H4 (cell line): Measurements from ENCODE around the gene NECTIN1. TPM values are rescaled to one million over a fixed set of nuclear protein-coding genes. Genes with fewer than 3 reads are reported as not detected.
"Not testable (repeated sequence)": the region's sequence is repeated elsewhere in the genome, so short reads cannot be mapped to it uniquely, and the experiment has no call there.

Source experiments
- DNase-seq: peaks from one replicate; pipeline ENCODE4 v3.0.0-alpha.2; 2015; ENCODE audit warnings: low spot score
- total RNA-seq: library from RNA; depleted of rRNA; stranded (reverse); fragments of >200 nt; shearing (Covaris generic); gene quantifications from 2 replicates; pipeline ENCODE4 v1.2.3, GENCODE V29; 2014

Gene NECTIN1
- total RNA-seq, 1 experiment from 2014 or later, result 6.6 TPM

DNA sequence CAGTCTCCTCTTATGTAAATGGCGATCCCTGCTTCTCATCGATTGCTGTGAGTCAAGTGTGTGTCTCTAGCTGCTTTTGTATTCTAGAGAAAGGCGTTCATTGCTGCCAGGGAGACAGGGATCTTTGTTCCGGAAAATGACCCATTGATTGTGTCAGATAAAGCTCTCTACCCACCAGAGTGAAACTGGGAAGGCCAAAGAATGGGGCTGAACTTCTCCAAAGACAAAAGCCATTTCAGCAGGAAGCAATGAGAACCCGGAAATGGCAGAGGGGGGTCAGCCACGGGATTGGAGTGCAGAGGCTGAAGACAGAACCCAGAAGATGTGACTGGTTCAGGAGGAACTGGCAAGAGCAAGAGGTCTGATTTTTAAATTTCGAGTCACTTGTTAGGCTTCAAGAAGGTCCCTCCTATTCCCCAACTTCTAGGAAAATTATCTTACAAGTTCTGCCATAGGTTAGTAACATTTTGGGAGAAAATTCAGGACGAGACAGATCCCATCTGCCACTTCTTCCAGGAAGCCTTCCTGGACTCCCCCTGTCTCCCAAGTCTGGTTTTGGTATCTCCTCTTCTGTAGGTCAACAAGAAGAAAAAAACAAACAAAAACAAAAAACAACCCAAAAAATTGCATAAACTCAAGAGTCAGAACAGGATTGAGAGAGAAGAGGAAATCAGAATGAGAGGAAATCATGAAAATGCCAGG lies 110.6 kb downstream of the NECTIN1 start:
- no peak for DNase-seq

GRCh38 chr11:119617340-119617713 lies 111.7 kb downstream of the NECTIN1 start:
- DNase-seq, result no peak

- DNase-seq, result no peak
Measured at GRCh38 chr11:119616586-119617339, 112.2 kb downstream of the NECTIN1 start.

DNA sequence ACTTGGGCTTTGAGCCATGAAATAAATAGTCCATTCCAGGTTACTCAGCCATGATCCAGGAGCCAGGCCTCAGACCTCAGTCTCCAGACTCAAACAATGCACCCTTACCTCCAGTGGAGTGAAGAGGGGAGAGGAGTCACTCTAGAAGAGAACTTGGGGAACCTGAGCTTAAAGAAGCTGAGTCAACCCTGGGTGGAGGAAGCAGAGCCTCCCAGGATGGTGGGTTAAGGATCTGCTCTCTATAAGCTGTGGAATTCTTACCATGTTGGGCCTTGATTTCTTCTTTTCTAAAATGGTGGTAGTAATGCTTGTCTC lies 113.2 kb downstream of the NECTIN1 start:
- DNase-seq, result no peak

- peak; percentile 85 for DNase-seq
Measured at GRCh38 chr11:119615003-119615881, 113.8 kb downstream of the NECTIN1 start.

DNA sequence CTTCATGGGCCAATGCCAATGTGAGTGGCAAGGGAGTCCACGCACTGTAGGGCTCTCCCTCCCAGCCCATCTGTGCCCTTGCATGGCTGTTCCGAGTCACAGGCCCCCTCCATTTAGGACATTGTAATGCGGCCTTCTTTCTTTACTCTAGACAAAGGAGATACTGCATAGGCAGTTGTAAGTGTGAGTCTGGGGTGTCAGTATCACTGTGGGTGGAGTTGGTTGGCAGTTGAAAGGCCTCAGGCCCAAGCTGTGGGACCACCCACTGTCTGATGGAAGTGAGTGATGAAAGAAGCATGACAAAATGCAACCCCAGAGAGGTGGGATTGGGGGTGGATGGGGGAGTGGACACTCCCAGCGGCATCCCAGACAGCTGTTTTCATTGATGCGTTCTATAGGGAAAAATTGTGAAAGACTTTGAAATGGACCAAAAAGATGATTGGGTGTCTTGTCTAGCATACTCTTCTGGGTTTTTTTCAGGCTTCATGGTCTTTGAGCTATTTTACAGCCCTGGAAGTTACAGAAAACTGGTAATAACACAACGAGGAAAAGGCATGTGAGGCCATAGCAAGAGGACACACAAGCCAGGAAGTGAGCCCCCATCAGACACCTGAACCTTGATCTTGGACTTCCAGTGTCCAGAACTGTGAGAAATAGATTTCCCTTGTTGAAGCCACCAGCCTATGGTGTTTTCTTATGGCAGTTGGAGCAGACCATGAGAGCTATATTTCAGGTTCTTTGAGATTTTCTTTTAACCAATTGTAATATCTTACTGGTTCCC lies 114.6 kb downstream of the NECTIN1 start:
- no peak for DNase-seq

- no peak for DNase-seq
Measured at GRCh38 chr11:119612814-119613213, 116.2 kb downstream of the NECTIN1 start.

DNA sequence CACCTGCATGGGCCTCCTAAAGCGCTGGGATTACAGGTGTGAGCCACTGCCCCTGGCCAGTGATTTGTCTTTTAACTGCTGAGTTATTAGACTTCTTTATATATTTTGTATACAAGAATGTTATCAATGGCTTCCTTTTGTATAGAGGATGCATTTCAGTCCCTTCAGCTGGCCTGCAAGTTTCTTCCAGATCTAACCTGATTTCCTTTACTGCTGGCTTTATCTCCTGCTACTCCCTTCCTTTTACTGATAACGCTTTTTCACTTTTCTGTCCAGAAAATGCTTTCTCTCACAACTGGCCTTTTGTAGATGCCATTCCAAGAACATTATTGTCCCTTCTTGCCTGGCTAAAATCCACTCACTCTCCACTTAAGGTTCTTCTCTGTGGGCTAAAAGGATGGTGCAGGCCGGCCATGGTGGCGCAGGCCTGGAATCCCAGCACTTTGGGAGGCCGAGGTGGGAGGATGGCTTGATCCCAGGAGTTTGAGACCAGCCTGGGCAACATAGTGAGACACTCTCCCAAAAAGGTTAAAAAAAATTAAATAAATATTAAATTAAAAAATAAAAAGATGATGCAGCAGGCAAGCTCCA lies 118.1 kb downstream of the NECTIN1 start:
- no peak for DNase-seq

GRCh38 chr11:119608781-119609180 lies 120.2 kb downstream of the NECTIN1 start:
- DNase-seq, result no peak

DNA sequence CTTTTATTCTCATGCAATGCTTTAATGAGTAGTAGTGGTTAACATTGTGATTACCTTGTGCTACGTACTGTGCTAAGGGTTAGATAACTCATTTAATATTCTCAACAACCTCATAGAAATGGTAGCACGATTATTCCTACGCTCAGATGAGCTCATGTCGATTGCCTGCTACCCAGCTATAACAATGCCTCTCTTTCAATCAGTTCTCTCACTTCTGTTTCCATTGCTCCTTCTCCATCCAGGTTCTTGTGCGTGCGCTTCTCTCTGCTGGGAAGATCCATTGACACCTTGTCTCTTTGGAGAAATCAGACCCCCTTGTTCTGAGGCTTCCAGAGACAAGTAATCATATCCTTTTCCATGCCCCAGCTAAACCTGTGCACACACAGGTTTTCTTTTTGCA lies 120.8 kb downstream of the NECTIN1 start:
- no peak for DNase-seq

DNA sequence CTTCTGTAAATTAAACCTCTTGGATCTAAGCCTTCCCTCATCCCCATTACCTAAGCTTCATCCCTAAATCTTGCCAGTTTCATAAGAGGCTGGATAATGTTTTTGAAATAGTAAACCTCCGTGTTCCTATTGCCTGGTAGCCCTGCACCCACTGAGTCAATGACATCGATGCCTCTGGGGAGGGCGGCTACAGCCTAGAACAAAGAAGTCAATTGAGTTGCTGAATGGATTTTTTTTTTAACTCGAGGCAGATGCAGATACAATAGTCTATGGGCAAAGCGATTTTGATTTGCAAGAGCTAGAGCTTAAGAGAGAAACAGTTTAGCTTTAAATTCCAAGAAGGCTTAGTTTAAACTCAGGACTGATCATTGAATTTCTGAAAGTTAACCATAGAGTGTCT lies 121.3 kb downstream of the NECTIN1 start:
- DNase-seq, result no peak

DNA sequence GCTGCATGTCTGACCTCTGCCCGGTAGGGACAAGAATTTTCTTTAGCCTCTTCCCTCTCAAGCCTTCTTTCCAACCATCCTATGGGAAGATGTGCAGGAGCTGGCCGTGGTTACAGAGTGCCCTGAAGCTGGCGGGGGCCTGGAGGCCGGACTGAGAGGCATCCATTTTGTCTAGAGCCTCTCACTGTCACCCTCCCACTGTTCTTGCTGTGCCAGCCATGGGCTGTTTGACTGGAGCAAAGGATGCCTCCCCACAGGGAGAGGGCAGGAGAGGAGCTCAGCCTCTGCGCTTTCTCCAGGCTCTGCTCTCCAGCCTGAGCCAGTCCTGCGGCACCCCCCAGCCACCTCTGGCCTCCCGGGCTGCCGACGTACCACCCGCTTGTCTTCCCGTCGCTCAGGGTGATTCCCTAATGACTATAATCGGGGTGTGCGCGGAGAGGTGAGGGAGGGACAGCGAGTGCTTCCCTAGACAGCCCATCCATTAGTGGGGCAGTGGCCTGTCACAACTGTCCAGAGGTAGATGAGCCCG lies 123.8 kb downstream of the NECTIN1 start:
- no peak for DNase-seq

DNA sequence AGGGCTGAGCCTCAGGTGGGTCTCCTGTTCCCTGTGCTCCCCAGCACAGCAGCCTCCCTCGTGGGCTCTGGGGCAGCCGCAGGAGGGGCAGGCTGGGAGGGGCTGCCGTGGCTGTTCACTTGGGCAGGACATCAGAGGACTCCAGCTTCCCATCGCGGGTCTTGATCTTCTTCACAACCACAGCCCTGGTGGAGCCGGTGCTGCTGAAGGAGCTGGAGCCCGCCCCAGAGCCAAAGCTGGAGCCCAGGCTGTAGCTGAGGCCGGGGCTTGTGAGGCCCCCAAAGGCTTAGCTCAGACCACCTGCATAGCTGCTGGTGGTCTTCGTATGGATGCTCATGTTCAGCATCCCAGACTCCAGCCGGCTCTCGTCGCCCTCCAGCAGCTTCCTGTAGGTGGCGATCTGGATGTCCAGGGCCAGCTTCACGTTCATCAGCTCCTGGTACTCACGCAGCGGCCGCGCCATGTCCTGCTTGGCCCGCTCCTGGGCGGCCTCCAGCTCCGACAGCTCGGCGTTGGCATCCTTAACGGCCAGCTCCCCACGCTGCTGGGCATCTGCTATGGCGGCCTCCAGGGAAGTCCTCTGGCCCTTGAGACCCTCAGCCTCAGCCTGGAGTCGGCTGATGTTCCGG lies 126.1 kb downstream of the NECTIN1 start:
- DNase-seq, result no peak

DNA sequence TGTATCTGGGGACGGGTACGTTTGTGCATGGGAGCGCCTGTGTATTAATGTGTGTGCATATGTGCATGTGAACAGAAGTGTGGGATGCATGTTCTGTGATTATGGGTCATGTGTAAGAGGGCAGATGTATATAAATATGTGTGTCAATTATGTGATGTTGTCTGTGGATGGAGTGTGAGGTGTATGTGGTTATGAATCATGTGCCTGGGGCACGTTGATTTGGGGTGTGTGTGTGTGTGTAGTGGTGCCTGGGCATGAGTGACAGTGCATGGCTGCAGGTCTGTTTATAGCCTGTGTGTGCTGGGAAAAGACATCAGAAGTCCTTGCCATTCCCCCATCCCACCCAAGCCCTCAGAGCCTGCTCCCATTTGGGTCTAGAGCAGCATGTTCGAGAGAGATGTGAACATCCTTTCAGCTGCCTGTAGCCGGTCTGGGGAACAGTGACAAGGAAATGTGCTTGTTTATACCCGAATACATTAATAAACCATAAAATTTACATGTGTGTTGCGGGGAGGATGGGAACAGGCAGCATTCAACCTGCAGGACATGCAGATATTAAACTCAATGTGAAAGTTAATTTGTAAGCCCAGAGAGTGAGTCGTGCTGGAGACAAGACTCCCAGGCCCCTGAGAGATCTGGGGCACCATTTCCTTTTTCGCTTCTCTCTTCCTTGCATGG lies 129.0 kb downstream of the NECTIN1 start:
- DNase-seq, result no peak

DNA sequence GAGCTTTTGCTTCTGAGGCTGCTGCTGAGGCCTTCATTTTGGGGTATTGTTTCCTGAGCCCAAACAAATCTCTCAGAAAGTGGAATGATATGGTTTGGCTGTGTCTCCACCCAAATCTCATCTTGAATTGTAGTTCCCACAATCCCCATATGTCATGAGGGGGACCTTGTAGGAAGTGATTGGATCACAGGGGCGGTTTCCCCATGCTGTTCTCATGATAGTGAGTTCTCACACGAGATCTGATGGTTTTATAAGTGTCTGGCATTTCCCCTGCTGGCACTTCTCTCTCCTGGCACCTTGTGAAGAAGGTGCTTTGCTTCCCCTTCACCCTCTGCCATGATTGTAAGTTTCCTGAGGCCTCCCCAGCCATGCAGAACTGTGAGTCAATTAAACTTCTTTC lies 133.1 kb downstream of the NECTIN1 start:
- not testable (repeated sequence) for DNase-seq

- DNase-seq, result peak; percentile 29
Measured at GRCh38 chr11:119594639-119595249, 134.3 kb downstream of the NECTIN1 start.

GRCh38 chr11:119593346-119593745 lies 135.7 kb downstream of the NECTIN1 start:
- DNase-seq, result no peak

- no peak for DNase-seq
Measured at GRCh38 chr11:119592642-119593041, 136.4 kb downstream of the NECTIN1 start.

- peak; percentile 60 for DNase-seq
Measured at GRCh38 chr11:119591836-119592310, 137.1 kb downstream of the NECTIN1 start.
